DMS153 treated with DMSO at 0.1 percent for 48 hours (cell line): ENCODE results near the gene RBM47.
"Not testable (repeated sequence)": the region's sequence is repeated elsewhere in the genome, so short reads cannot be mapped to it uniquely, and the experiment has no call there.

Experiments used
- DNase-seq: peaks from one replicate; lab custom pipeline; 2025; ENCODE audit not compliant: unreplicated experiment; lab: John Stamatoyannopoulos, UW

Gene RBM47

DNA sequence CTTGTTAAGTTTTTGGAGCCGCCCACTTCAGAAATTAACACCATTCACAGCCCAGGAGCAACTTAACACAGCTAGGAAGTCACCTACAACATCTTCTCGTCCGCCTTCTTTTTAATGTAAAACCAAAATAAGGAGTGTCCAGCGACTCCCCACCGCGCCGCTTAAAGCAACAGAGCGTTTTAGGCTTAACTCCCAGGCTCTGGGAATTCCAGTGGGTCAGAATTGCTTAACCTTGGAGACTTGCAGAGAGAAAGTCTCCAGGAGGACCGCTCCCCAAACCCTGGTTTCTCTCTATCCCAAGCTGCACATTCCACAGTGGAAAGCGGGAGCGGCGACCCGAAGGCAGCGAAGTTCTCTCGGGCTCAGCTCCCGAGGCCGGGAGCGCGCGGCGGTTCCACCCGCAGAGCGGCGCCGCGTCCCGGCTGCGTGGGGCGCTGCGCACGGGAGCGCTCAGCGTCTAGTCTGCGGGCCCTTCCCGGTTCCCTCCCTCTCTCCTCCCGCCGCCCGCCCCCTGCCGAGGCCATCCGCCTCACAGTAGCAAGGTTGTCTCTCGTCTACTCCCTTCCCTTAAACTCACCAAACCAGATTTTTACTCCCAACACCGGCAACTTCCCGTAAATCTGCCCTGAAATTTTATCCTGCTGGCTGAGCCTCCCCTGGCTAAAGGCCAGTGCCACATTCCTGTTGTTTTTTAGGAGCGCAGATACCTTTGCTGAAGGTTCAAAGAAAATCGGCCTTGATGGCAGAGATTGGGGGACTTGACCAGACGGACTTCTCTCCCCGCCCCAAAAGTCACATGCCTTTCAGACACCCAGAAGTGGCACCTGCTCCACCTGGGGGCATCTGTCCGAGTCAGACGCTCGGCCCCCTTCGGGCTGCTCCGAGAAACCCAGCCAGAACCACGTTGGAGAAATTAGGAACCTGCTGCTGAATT lies at the start of gene RBM47:
TSS of gene RBM47 (minus strand) at position 464 of the 934 bp plus-strand sequence. CDS start 190,971 bp downstream, outside the sequence.
- DNase-seq, result peak; percentile 19

DNA sequence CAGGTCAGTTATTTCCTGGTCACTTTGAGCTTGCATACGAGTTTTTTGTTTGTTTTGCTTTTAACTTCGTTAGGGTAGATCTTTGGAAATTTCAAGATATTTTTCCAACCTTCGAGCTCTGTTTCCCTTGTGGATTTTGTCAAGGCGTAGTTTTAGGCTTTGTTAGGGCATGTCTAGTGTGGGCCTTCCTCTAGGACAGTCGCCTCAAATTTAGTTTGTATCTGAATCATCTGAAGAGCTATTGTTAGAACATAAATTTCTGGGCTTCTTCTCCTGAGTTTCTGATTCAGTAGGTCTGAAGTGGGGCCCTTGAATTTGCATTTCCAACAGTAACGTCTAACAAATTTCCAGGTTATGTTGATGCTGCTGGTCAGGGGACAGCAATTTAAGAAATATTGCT lies 48.8 kb upstream of the RBM47 start:
- no peak for DNase-seq

DNA sequence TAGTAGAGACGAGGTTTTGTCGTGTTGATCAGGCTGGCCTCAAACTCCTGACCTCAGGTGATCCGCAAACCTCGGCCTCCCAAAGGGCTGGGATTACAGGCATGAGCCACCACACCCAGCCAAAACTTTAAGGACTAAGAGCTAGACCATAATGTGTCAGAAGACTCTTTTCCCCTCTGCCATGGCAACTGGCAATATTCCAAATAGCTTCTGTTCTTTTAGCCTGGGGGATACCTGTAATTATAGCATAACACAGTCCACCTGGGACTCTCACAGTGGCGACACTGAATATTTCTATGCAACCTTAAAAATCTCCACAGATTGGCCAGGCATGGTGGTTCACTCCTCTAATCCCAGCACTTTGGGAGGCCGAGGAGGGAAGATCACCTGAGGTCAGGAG lies 45.5 kb upstream of the RBM47 start:
- no peak for DNase-seq

DNA sequence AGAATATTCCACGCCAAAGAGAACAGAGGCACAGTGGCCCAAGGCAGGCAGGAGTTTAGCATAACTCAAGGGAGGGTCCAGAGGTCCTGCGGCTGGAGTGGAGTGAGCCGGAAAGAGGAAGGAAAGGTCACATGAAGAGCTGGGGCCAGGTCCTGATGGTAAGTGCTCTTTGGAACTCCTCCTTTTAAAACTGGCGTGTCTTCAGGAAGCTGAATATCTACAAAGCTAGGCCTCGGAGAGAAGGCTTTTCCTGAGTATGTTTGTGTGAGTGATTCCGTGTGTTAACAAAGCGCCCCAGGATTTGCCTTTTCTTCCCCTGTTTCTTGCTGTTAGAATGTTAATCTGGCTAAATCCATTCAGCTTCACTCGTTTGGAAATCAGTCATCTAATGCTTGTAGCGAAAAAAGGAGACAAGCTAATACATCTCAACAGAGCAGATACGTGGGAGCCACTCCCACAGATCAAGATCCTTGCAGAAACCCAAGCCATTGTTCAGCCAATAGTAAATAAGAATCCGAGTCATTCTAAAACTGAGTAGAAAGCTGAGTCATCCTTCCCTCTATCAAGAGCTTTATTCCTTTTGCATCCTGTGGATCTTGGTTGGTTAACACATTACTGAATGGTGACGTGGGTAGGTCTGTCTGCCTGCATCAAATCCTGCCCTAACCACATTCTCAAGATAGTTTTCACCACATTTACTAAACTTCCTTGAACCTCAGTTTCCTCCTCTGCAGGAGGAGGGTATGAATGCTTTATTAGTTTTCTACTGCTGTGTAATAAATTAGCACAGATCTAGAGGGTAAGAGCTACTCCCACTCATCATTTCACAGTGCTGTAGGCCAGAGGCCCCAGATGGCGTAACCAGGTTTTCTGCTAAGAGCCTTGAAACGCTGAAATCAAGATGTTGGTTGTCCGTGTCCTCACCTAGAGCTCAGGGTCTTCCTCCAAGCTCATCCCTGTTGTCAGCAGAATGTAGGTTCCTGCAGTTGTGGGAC lies 43.2 kb upstream of the RBM47 start:
- no peak for DNase-seq

DNA sequence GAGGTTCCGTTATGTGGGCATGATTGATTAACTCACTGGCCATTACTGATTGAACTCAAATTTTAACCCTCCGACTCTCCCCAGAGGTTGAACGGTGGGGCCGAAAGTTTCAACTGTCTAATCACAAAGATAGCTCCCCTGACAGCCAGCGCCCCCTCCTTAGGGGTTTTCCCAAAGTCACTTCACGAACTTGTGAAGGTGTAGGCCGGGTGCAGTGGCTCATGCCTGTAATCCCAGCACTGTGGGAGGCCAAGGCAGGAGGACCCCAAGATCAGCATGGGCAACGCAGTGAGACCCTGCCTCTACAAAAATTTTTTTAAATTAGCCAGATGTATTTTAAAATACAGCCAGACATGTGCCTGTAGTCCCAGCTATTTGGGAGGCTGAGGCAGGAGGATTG lies 39.8 kb upstream of the RBM47 start:
- no peak for DNase-seq

DNA sequence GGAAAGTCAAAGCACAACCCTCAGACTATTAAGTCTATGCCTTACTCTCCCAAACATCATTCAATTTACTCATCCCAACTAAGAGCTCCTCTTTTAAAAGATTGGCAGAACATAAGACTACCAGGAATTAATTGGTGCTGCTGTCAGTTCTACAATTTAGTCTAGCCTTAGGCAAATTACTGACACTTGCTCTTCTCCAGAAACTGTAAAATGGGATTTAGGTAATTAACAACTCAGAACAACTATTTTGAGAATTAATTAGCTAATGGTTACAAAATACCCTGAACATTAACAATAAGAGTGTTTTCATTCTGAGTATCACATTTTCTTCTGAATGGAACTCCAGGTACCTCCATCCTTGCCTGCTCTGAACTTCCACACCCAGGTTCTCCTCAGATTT lies 36.2 kb upstream of the RBM47 start:
- no peak for DNase-seq

DNA sequence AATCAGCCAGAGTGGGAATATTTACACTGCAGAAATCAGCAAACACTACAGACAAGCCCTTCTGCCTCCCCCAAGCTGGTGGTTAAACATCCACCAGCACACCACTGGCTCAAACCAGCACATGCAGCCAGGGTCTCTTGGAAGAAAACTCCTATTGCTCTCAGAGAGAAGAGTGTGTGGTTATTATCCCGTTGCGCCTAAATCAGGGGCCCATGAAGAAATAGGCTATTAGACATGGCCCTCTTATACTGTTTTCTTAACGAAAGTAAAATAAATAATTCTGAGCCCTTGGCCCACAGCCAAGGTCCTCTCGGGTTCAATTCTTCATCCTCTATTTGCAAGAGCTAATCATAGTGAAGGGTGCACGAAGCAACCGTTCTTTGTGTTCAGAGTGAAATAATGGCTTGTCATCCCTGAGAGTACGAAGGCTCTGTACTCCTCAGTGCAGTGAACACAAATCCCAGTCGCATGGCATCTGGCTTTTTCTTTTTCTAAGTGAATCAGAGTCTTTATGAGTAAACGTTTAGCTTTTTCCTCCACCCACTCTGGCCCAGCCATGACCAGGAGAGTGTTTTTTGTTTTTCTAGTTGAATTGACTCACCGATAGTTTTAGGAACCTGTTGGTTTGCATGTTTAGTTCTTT lies 33.4 kb upstream of the RBM47 start:
- DNase-seq, result peak; percentile 52

DNA sequence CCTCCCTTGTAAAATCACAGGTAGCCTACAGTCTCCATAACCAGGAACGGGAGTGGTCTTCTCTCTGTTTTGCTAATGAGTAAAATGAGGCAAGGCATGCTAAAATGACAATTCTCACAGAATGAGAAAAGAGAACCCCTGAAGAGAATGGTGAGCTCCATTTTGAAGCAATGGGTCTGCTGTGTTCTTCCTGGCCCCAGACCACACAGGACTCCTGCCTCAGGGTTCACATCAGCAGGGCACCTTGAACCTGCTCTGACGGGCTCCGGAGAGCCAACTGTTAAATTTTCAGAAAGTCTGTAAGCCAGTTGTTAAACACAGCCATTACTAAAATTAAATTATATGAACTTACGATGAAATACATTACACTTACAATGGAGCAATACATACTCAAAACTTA lies 32.1 kb upstream of the RBM47 start:
- no peak for DNase-seq

DNA sequence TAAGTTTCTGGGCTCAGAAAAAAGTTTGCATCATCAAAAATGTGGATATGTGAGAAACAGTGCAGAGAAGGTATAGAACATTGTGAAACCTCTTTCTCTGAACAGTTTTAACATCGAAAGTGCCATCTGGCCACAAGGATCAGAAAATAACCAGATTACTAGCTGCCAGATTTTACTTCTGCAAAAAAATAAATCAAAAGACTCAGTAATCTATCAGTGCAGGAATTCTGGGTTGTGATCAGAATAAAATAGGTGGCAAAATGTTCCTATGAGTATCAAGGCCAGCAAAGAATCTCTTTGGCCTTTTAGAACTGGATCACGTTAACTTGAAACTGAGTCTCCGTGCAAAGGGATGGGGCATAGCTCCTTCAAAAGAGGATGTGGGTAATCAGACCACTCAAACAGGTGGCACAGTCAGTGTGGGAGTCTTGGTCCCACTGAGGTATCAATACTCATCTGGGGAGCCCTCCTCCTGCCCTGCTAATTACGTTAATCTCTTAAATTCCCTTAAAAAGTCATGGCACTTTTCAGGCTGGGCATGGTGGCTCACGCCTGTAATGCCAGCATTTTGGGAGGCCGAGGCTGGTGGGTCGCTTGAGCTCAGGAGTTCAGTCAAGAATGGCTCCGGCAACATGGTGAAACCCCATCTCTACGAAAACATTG lies 26.7 kb upstream of the RBM47 start:
- DNase-seq, result no peak

DNA sequence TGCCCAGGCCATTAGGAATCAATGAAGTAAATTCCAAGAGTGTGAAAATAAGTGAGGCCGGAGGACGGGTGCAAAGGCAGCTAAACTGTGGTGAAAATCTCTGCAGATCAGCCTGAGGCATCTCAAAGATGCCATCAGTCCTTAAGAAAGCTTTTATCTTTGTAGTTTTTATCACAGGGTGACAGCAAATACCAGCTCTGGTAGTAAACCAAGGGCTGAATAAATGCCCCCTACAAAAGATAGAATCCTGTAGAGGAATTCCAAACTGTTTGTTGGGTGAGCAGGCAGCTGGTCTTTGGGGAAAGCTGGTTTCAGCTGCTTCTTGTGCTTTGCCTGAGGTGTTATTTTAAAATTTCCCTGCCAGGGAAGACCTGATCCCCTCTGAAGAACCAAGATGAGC lies 21.6 kb upstream of the RBM47 start:
- no peak for DNase-seq

DNA sequence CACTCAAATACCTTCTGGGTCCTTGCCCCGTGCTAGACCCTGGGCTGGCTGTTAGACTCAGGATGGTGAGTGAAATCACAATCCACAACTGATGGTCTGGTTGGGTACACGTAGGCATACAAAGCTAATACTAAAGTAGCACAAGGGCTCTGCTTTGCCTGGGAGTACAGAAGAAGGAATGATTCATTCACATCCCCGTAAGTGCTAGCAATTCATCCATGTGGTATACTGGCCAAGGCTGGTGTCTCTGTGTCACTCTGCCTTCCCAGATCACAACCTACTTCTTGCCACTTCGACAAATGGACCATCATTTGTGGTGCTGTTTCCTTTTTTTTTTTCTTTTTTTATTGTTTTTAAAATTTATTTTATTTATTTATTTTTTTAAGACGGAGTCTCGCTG lies 19.7 kb upstream of the RBM47 start:
- no peak for DNase-seq

DNA sequence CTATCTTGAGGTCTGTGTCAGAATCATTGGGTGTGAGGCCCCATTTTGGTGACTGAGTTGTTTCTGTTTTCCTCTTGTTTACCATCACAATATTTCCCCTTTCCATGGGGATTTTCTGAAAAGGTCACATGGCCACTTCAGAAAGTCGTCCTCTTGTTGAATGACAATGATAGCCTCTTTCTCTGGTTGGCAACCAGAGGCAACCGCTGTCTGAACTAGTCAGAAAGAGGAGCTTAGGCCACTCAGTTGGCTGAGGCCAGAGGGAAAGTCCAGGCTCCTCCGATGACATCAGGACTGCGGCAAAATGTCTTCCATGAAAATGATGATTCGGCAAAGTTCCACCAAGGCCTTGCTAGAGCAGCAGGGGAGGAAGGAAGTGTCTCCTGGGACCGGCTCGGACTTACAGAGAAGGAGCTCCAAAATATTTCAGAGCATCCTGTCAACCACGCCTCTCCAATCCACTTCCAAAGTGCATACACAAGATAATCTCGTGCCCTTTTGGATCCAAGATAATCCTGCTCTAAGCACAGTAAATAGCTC lies 19.1 kb upstream of the RBM47 start:
- DNase-seq, result no peak

DNA sequence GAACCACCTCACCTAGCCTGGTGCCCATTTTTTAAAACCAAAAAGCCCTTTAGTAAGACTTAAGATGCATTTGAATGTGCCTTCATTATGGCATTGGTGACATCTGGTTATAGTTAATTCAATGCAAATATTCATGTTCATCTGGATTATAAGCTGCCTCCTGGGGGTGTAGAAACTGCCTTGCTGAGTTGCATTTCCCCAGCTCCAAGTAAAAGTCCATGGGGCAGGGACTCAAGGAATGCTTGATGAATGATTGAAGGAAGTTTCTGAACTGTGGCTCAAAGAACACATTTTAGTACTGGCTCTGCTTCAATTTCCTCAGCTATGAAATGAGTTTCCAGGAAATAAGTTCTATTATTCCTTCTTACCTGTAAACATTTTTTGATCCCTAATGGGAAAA lies 18.5 kb upstream of the RBM47 start:
- DNase-seq, result no peak

DNA sequence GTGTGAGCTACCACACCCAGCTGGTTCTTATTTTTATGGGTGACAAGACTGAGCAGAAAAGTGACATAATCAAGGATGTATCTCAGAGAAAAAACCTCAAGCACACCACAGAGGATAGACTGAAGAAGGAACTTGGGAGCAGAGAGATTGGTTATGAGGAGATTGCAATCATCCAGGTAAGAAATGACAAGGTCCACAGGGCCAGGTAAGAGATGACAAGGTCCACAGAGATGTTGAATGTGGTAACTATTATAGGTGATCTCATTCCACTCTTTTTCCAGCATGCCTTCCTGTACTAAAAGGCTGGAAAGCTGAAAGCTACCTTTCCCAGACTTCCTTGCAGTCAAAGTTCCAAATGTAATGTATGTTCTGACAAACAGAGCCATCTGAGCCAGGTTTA lies 15.9 kb upstream of the RBM47 start:
- no peak for DNase-seq

DNA sequence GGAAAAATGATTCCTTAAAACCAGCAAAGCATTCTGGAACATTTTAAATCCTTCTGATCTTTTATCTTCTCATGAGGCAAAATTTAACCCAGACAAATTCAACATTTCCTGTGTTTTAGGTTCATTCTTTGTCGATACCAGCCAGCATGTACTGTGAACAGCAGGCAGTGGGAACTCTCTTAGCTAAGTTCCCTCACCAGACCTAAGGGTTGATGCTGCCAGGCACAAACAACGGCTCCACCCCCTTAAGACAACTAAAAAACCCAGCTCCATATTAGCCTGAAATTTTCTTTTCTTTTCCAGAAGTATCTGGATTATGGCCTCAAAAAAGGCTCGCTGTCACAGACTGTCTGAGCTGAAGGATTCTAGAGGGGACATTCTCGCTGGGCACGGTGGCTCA lies 2.4 kb upstream of the RBM47 start:
- DNase-seq, result no peak

DNA sequence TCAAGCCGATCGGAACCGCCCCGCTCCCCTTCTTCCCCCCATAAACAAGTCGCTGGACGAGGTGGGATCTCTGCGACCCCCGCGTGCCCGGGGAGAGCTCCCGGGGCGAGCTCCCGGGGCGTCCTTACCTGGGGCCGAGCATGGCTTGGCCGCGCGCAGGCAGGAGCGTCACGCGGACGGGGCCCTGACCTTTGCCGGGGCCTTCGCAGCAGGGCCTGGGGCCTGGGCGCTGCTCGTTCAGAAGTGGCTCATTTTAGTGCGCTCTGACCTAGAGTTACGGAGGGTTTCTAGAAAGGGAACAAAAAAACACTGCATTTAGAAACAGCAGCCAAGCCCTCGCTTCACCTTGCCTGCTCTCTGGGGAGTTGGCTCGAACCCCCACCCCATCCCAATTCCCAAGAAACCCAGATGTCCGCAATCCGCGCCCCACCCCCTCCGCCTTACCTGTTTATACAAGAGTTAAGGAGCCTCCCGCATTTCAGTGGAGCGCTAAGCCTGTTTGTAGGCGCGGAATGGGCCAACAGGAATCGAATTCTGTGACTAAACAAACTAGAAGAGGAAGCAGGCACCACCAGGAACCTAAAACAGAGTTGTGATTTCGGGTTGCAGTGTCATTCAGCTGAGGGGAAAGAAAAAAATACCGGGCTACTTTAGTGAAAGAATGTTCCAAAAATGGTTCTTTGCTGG lies 814 bp upstream of the RBM47 start:
- no peak for DNase-seq

DNA sequence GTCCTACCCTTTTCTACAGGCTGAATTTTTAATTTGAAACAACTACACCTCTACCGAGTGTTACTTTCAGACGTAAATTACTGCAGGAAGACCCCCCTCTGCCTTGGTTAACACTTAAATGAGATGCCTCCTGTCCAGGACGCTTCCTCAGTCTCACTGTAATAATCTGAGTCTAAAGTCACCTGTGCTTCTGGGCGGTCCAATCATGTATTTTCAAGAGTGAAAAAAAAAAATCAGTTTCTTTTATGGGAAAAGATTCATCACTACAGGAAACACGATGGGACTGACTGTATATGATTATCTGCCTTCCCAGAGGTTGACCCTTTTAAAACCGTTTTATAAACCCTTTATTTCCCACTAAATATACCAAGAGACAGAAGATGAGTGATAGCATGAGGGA lies 776 bp downstream of the RBM47 start:
- DNase-seq, result no peak

DNA sequence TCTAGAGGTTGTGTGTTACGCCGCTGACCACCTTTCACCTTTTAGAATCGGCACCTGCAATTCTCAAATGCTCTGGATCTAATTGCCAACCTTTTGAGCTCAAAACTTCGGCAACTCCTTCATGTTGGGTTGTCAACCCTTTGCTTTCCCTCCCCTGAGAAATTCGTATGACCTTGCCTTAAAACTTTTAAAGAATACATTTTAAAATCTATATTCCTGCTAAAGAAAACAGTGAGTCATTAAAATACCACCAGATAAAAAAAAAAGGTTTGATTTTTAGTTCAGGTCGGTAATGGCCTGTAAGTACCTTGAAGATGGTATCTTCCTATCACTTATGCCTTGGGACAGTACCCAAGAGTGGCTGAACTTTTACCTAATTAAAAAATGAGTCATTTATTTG lies 1.3 kb downstream of the RBM47 start:
- not testable (repeated sequence) for DNase-seq

DNA sequence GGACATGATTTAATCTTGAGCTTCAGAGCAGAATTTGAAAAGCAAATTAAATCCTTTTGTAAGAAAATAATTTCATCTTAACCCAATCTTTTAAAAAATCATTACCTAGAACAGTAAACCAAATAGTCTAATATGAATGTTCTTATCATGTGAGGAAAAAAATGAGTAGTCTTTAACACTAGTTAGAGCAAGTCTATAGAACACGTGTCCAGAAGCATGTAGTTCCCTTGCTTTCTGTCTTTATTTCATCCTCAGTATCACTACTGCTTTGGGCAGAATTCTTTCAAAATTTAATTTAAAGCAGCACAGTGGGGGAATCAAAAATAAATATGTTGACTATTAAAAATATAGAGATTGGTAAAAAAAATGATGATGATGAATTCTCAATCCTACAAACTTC lies 2.1 kb downstream of the RBM47 start:
- DNase-seq, result no peak
